Nucleus accumbens (tissue), 56 donors: ENCODE data around the gene SREK1.
A peak's percentile ranks its signal among the peaks of the same experiment; 100 is the strongest.
"Not testable (repeated sequence)": the region's sequence is repeated elsewhere in the genome, so short reads cannot be mapped to it uniquely, and the experiment has no call there.

ENCODE experiments used
- DNase-seq, 56 donors: peaks; one replicate each; lab custom pipeline; 2025; lab: John Stamatoyannopoulos, UW

The SREK1 gene

GRCh38 chr5:66144074-66144833, at the start of gene SREK1:
SREK1 (plus strand) TSS chr5:66144300; CDS start chr5:66144377, 77 bp downstream.
- peak; percentile 27 to 97 (median 90) for DNase-seq

DNA sequence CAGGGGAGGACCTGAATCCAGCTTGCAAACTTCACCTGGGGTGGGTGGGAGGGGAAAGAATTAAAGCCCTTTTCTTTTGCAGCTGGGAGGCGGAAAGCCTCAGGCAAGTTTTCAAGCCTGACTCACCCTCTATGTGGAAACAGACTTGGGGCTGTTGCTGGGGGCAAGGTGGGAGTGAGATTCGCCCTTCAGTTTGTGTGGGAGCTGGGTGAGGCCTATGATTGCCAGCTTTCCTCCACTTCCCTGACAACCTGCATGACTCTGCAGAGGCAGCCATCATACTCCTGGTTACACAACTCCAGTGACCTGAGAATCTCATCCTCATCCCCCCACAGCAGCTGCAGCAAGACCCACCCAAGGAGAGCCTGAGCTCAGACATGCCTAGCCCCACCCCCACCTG, 43.2 kb upstream of the SREK1 start:
- peak in 4 of 56 donors; percentile 0 to 4 (median 2) for DNase-seq

- no peak for DNase-seq
Observed at GRCh38 chr5:66113160-66113559, 30.9 kb upstream of the SREK1 start.

GRCh38 chr5:66118304-66118703, 25.8 kb upstream of the SREK1 start:
- DNase-seq = no peak

- no peak for DNase-seq
Observed at GRCh38 chr5:66122379-66123034, 21.6 kb upstream of the SREK1 start.

DNA sequence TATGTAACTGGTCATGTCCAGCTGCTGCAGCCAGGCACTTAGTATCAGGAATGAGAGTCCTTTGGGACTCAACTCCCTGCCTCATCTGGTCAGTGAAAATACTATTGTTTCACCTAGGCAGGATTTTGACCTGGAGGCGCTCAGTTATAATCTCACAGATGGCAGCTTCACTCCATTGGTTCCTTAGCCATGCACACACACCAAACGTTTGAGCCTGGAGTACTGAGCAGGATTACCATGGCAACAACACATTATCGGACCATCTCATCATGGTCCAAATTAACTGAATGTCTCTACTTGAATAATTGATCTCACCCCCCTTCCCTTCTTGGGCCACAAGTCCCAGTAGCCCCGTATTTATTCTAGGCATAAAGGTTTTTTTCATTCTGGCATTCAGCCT, 15.0 kb upstream of the SREK1 start:
- DNase-seq = no peak

- DNase-seq = no peak
Observed at GRCh38 chr5:66130493-66130892, 13.6 kb upstream of the SREK1 start.

GRCh38 chr5:66134407-66134861, 9.7 kb upstream of the SREK1 start:
- DNase-seq = no peak

DNA sequence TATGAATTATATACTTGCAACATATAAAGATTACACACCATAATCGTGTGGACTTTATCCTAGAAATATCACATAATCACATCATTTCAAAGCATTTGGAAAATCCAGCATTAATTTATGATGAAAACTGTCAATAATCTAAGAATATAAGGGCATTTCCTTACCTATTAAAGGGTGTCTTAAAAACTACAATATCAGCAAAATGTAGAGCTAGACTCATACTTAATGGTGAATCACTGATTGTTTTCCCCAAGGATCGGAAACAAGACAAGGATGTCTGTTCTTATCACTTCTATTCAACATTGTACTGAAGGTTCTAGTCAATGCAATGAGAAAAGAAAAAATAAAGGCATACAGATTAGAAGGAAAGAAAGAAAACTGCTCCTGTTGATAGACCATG, 8.0 kb upstream of the SREK1 start:
- DNase-seq = no peak

DNA sequence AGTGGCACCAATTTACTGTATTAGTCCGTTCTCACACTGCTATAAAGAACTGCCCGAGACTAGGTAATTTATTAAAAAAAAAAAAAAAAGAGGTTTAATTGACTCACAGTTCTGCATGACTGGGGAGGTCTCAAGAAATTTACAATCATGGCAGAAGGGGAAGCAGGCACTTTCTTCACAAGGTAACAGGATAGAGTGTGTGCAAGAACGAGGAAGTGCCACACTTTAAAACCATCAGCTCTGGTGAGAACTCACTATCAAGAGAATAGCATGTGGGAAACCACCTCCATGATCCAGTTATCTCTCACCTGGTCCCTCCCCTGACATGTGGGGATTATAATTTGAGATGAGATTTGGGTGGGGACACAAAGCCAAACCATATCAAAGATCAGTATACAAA, 7.2 kb upstream of the SREK1 start:
- DNase-seq = not testable (repeated sequence)

GRCh38 chr5:66138637-66139317, 5.3 kb upstream of the SREK1 start:
- no peak for DNase-seq

GRCh38 chr5:66139318-66139712, 4.8 kb upstream of the SREK1 start:
- no peak for DNase-seq

GRCh38 chr5:66142417-66142816, 1.7 kb upstream of the SREK1 start:
- no peak for DNase-seq

DNA sequence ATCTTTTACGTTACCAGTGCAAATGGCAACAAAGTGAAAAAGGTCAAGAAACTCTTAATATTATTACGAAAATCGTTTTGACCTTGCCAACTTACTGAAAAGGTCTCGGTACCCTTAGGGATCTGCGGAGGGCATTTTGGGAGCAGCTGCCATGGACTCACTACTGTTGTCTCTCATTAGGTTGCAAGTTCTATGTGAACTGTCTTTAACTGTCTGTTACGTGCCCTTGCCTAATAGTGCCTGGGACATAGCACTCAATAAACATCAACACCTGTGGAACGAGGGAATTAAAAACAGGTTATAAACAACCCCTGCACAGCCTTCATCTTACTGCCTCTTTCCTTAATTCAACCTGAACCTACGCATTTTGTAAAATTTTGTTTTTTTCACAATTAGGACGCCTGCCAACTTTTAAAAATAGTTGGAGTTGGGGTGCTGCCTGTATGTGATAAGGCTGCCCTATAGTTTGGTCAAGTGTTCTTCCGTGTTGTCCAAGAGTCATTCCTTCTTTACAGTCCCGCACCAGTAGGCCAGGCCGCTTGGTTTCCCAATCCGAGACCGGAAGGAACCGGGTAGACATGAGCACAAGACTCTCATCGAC, 527 bp upstream of the SREK1 start:
- peak in 5 of 56 donors; percentile 0 to 75 (median 4) for DNase-seq

- DNase-seq = peak in 23 of 56 donors; percentile 20 to 91 (median 73)
Observed at GRCh38 chr5:66144834-66145390, 812 bp downstream of the SREK1 start.

- DNase-seq = no peak
Observed at GRCh38 chr5:66145737-66146136, 1.6 kb downstream of the SREK1 start.

GRCh38 chr5:66149950-66150349, 5.8 kb downstream of the SREK1 start:
- DNase-seq = no peak

DNA sequence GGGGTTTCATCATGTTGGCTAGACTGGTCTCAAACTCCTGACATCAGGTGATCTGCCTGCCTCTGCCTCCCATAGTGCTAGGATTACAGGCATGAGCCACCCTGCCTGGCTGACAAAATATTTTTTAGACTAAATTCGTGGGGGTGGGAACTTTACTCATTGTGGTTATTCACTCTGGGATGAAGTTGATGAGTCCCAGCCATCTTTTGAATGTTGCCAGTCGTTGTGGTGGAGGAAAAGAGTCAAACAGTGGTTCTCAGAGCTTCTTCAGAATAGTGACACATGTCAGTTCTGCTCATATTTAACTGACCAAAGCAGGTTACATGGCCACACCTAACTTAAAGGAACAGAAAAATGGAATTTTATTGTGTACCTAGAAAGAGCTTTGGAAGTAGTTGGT, 6.9 kb downstream of the SREK1 start:
- no peak for DNase-seq

DNA sequence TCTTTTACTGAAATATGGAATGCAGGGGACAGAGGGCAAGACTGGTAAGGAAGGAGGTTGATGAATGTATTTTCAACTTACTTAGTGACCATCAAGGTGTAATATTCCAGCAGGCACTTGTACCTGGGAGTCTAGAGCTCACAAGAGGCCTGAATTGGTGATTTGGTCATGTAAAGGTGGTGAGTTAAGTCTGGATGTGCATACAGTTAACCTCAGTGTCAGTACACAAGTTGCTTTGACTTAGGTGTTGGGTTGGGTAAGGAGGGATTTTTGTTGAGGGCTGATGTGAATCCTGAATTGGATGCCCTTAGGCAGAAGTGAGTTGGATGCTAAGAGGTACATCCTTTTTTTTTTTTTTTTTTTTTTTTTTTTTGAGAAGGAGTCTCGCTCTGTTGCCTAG, 7.4 kb downstream of the SREK1 start:
- DNase-seq = no peak

DNA sequence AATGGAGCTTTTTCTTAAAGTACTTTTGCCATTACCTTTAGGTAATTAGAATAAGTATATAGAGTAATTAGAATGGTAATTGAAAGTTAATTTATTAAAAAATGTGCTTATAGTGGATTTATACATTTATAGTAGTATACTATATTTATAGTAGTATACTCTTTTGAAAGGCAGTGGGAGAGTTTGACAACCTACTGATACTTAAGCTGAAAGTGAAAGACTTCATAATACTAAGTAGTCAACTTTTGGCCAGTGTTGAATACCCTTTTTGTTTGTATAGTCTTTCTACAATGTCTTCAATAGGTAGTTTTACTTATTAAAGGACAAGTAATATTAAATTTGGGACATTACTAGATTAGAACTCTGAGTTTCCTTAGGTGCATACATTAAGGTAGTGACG, 12.9 kb downstream of the SREK1 start:
- no peak for DNase-seq

DNA sequence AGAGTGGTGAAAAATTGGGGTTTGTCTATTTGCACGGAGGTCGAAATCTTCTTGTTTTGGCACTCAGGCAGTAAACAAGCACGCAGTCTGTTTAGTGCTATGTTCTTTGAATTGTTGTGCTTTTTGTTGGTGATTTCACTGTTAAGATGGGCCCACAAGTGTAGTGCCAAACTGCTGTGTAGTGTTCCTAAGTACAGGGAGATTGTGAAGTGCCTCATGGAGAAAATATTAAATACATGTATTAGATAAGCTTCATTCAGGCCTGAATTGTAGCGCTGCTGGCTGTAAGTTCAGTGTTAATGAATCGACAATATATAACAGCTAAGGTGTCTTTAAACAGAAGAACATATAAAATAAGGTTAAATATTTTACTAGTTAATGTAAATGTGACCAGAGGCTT, 17.3 kb downstream of the SREK1 start:
- DNase-seq = no peak
